ENCODE data around the gene HECTD2.
A peak's percentile ranks its signal among the peaks of the same experiment; 100 is the strongest.
"Not testable (repeated sequence)": the region's sequence is repeated elsewhere in the genome, so short reads cannot be mapped to it uniquely, and the experiment has no call there.

Gene HECTD2, protein sequence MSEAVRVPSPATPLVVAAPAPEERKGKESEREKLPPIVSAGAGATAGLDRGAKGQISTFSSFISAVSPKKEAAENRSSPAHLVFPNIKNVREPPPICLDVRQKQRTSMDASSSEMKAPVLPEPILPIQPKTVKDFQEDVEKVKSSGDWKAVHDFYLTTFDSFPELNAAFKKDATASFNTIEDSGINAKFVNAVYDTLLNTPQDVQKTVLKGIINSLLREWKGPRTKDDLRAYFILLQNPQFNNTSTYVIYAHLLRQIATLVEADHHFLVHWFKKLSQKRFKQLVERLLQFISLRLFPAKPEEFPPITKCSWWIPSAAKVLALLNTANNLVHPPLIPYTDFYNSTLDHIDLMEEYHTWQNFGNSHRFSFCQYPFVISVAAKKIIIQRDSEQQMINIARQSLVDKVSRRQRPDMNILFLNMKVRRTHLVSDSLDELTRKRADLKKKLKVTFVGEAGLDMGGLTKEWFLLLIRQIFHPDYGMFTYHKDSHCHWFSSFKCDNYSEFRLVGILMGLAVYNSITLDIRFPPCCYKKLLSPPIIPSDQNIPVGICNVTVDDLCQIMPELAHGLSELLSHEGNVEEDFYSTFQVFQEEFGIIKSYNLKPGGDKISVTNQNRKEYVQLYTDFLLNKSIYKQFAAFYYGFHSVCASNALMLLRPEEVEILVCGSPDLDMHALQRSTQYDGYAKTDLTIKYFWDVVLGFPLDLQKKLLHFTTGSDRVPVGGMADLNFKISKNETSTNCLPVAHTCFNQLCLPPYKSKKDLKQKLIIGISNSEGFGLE

DNA sequence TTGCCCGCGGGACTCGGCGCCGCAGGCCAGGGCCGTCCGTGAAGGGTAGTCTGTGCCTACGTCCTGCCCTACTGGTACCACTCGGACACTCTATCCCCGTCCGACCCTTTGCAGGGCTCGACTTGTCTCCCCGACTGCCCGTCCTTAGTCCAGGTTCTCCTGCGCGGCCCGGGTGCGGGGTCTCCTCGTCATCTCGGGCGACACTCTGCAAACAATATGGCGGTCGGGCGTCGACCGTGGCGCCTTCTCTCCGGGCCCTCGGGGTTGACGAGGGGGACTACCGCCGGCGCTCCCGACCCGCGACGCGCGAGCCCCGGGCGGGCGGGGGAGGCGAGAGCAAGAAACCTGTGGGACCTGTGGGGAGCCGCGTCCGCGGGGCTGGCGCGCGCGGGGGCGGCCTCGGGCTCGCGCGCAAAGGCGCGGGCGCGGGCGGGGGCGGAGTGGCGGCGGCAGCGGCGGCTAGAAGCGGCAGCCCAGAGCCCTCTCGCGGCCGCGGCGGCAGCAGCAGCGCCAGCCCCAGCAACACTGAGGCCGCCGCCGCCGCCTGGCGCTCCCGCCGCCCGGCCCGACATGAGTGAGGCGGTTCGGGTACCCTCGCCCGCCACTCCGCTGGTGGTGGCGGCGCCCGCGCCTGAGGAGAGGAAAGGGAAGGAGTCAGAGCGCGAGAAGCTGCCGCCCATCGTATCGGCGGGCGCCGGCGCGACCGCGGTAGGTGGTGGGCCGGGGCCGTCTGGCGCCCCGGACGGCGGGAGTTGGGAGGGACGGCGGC is at the start of gene HECTD2:
HECTD2 (plus strand) TSS at position 476 of the 769 bp plus-strand sequence; CDS start at position 571, 95 bp downstream.
- peak; percentile 80 for DNase-seq (ENCODE audit: low read depth)

DNA sequence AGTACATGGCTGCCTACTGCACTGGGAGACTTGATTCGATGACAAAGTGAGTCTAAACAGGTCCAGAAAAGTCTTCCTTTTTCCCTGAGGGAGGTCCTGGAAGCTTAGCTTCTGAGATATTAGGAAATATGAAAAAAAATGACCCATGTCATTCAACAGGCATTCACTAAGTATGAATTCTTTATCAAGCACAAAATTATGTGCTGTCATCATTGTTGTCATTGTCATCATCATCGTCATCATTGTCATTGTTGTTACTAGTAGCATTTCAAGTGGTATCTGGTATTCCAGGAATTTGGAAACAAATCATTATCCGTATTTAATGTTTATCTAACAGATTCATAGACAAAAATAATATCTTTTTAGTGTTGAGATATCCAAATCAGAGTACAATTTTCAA is 49.7 kb upstream of the HECTD2 start:
- DNase-seq (ENCODE audit: low read depth), result no peak

DNA sequence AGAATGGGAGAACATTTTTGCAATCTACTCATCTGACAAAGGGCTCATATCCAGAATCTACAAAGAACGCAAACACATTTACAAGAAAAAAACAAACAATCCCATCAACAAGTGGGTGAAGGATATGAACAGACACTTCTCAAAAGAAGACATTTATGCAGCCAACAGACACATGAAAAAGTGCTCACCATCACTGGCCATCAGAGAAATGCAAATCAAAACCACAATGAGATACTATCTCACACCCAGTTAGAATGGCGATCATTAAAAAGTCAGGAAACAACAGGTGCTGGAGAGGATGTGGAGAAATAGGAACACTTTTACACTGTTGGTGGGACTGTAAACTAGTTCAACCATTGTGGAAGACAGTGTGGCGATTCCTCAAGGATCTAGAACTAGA is 44.6 kb upstream of the HECTD2 start:
- not testable (repeated sequence) for DNase-seq (ENCODE audit: low read depth)

DNA sequence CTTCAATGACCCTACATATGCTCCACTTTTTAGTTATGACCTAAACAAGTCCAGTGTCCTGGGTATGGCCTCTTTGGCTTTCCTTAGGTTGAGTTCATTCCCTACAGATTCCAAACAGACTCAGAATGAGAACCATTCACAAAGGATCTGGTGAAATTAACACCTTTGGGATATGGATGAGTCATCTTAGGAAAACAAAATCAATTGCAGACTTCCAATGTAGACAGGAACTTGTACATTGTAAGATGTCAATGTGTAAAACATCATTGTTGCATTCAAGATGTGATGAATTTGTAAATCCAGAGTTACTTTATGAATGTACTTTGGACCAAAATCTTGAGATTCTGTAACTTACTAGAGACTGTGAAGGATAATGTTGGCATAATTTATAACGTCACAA is 43.4 kb upstream of the HECTD2 start:
- no peak for DNase-seq (ENCODE audit: low read depth)

DNA sequence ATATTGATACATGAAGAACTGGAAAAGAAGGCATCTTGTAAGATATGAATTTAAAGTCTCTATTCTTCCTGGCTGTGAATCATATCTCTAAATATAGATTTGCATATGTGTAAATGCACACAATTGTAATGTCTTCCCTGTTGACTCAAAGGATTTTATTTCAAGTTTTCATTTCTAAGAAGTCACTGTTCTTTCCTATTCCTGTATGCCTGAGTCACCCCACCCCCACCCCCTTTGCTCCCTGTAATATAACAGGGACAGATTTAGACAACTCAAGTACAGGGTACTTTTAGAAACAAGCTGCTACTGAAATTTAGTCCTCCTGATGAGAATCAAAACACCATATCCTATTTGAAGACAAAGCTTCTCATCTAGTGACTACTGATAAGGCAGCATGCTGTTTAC is 43.0 kb upstream of the HECTD2 start:
- no peak for DNase-seq (ENCODE audit: low read depth)

DNA sequence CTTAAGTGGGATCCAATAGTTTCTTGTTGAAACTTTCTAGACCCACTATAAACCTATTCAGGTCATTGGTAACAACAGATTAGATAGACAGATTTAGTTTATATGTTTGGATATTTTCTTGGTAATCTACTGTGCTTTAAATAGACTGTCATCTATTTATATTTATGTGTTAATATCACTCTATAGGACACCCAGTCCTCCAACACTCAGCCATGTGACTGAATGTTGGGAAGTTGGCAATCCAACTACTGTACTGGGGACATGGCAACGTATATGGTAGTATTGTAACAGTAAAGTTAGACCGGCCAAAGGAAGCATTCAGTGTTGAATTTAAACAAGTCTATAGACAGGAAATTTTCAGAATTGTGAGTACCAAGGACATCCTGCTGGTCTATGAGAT is 42.6 kb upstream of the HECTD2 start:
- no peak for DNase-seq (ENCODE audit: low read depth)

DNA sequence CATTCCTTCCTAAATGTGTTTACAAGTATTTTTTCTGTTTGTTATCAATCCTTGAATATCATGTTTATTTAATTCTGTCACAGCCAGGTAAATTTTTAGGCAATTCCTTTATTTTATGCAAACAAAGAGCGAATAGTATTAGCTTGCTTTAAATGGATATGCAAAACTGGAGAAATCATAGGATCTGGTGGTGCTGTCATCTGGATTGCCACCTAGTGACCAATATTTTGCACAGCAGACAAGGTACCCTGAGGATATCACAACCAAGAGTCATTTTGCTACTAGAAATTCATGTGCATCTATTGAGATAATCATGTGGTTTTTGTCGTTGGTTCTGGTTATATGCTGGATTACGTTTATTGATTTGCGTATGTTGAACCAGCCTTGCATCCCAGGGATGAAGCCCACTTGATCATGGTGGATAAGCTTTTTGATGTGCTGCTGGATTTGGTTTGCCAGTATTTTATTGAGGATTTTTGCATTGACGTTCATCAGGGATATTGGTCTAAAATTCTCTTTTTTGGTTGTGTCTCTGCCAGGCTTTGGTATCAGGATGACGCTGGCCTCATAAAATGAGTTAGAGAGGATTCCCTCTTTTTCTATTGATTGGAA is 40.1 kb upstream of the HECTD2 start:
- DNase-seq (ENCODE audit: low read depth), result peak; percentile 48

DNA sequence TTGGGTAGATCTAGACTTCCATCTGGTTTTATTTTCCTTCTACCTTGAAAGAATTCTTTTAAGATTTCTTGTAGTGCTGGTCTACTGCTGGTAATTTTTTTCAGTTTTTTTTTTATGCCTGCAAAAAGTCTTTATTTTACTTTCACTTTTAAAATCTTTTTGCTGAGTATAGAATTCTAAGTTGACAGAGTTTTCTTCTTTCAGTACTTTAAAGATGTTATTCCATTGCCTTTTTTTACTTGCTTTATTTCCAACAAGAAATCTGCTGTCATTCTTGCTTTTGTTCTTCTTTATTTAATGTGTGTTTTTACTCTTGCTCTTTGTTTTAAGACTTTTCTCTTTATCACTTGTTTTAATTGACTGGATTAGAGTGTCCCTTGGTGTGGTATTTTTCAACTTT is 36.1 kb upstream of the HECTD2 start:
- DNase-seq (ENCODE audit: low read depth), result no peak

DNA sequence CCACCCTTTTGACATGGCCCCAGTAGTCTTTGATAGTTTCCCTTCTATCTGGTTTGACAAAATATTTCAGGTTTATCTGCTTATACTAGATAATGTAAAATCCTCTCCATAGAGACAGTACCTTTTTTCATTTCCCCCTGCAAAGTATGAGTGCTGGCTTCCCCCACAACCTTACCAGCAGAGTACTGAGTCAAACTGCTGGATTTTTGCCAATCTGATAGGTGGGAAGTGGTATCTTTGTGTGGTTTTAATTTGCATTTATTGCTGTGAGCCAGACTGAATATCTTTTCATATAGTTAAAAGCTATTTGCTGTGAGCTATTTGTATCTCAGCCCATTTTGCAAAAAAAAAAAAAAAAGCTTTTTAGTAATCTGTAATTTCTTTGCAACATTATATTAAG is 32.1 kb upstream of the HECTD2 start:
- peak; percentile 35 for DNase-seq (ENCODE audit: low read depth)

DNA sequence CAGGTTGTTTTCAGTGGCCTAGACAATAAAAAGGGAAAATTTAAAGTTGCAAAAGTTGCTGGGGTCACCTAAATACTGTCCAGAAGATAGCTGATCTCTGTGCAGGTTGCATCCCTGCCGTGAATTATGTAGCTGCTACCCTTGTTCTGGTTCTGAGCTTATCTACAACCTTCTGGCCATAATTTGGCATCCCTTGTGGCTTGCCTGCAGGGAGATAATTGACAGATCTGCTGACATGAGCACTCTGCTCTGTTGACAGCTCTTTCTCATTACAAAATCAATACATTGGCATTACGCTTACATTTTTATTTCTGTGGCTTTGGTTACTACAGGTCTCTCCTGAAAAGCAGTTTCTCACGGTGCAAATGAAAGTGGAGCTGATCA is 29.3 kb upstream of the HECTD2 start:
- no peak for DNase-seq (ENCODE audit: low read depth)

DNA sequence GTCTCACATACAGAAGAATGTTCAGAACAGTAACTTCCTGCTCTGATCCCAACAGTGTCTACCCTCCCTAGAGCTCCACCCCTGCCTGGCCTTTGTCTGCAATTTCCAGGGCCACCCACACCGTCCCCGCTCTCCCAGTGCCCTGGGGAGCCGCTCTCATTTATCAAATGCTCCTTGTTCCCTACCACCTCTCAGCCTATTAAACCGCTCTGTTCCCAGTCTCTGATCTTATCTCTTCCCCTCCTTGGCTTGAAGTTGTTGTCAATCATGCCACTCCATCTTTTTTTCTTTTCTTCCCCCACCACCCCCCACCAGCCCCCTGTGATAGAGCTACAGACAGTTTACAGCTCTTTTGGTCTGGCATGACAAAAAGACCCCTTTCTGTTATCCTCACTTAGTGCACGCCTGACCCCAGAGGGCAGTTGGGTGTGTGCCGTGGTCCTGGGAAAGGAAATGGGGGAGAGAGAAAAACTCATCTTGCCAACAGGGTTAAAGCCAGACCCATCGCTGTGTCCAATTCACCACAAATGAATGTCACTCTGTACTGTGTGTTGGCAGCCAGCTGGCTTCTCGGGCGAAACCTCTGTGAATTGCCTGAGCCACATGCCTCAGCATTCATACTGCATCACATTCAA is 28.8 kb upstream of the HECTD2 start:
- DNase-seq (ENCODE audit: low read depth), result no peak

DNA sequence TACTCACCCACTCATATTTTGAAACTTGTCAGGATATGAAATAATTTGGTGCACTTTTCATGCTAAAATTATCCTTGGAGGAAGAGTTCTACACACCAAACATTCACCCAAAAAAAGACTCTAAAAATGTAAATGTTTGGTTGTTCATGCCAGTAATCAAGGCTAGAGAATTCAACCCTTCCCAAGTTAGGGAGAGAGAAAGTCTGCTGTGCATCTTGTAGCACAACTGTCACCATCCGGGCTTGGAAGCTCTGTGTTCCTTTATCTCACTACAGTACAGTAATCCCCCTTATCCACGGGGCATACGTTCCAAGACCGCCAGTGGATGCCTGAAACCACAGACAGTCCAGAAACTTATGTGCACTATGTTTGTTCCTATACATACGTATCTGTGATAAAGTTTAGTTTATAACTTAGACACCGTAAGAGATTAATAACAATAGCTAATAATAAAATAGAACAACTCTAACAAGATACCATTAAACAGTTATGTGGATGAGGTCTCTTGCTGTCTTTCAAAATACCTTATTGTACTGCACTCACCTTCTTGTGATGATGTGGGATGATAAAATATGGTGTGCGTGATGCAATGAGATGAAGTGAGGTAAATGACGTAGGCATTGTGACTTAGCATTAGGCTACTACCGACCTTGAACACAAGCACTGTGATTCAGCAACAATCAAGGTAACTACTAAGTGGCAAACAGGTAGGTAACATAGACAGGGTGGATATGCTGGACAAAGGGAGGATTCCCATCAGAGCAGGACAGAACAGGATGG is 24.6 kb upstream of the HECTD2 start:
- DNase-seq (ENCODE audit: low read depth), result no peak

DNA sequence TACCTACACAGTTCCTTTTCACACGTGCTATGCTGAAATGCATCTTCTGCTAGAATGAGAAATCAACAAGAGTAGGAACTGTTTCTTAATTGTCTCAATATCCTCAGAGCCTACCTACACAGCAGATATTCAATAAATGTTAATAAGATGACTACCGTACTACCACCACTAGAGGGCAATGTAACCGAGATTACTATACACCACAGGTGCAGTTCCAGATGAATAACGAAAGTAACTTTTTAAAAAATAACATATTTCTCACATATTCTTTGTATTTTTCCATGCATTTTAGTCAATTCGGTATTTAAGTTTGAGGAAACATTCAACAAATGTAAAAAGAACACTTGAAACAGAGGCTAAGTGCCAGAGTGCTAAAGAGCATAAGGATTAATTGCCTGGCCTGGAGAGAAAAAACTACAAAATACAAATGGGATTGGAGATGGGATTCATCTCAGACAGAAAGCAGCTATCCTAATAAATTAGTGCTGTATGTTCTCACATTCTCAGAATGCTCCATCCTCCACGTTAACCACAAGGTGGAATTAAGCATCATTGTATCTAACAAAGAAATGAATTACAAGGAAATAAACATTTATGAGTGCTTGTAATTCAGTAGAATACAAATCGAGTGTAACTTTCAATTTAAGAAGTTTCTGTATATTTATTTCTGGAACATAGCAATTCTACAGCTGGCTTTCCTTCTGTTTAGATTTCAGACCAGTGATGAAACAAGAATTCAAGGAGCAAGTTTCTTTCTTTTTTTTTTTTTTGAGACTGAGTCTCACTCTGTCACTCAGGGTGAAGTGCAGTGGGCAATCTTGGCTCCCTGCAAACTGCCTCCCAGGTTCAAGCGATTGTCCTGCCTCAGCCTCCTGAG is 20.3 kb upstream of the HECTD2 start:
- DNase-seq (ENCODE audit: low read depth), result peak; percentile 54

DNA sequence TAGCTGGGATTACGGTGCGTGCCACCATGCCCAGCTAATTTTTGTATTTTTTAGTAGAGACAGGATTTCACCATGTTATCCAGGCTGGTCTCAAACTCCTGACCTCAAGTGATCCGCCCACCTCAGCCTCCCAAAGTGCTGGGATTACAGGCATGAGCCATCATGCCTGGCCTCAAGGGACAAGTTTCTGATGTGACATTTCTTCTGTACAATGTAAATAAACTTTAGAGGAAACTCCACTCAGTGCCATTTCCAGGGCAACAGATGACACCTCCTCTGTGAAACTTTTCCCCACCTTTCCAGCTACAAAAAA is 19.7 kb upstream of the HECTD2 start:
- DNase-seq (ENCODE audit: low read depth), result not testable (repeated sequence)

DNA sequence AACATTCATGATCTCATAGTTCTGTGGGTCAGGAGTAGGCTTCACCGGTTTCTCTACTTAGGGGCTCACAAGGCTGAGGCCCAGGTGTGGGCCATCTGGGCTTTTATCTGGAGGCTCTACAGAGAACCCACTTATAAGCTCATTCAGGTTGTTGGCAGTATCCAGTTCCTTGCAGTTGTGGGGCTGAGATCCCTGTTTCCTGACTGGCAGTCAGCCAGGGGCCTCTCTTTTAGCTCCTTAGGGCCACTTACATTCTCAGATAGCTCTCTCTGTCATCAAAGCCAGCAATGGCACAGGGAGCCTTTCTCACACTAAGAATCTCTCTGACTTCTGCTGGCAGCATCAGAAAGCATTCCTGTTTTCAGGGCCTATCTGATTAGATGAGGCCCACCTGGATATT is 18.2 kb upstream of the HECTD2 start:
- DNase-seq (ENCODE audit: low read depth), result no peak

DNA sequence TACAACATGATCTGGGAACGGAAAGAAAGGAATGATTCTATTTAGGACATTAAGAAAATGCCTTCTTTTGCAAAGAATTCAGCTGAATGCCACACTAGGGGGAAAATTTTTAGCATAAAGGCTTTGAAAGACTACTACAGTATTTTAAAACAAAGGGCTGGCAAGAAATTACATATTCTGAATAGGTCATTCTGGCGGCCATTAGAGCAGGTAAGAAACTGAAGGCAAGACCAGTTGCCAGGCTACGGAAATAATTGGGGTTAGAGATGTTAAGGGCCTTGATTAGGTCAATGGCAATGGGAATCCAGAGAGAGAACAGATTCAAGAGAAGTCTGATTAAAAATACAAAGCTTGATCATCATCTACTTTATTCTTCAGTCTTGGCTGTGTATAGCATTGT is 3.8 kb upstream of the HECTD2 start:
- no peak for DNase-seq (ENCODE audit: low read depth)

DNA sequence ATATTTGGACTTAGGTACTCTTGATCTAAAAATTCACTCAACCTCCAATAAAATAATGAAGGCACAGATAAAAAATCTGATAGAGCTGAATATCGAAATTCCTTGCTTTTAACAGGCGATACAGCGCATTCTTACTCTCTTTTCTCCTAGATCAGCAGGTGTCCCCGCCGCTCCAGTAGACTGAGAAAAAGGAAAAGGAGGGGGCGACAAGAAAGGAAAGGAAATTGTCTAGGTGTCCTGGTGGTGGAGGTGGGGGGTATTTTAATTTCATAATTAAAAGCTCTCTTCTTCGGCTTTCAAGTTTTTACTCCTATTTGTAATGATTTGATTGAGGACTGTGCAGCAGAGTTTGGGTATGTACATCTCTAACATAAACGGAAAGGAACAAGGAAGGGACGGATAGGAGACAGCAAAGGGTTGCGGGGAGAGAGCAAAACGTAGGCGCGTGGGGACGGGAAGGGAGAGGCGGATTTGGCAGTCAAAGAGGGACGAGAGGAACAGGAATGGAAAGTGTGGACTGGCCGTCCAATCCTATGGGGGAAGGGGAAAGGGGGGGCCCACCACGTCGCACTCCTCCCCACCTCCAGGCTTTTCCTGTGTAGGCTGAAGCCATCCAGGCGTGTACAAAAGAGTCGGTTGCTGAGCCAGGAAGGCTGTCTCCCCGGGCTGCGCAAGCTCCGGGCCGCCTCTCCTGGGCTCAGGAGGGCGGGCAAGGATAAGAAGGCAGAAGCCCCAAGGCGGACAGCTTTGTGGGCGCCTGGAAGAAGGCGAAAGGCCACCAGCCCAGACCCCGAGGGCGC is 875 bp upstream of the HECTD2 start:
- DNase-seq (ENCODE audit: low read depth), result peak; percentile 81

DNA sequence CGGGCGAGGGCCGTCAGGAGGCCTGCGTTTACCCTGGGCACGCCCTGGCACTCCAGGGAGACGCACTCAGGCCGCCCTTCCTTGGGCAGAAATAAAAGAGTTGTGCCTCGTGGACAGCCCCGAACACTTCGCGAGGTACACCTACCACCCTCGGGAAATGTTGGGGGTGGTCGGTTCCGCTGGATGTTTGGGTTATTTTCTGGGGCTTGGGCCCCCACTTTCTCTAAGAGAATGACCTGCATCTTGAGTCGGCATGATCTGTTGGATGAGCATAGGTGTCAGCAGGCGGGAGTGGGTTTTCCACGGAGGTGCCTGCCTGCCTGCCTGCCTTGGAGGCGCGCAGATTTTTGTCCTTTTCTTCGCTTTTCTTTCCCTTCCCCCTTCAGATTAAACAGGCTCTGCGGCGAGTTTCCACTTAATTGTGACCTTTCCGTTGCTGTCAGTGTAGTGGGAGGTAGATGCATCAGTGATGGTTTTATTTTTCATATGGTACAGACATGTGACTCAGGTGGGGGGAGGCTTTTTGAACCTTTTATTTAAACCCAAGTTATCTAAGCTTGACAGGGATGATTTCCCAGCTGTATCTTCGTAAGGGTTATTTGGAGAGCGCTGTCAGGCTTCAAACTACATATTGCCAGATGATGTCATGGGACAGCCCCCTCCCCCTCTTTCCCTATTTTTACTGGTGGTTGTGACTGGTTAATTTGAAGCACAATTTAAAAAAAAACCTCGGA is 661 bp downstream of the HECTD2 start:
- peak; percentile 59 for DNase-seq (ENCODE audit: low read depth)

DNA sequence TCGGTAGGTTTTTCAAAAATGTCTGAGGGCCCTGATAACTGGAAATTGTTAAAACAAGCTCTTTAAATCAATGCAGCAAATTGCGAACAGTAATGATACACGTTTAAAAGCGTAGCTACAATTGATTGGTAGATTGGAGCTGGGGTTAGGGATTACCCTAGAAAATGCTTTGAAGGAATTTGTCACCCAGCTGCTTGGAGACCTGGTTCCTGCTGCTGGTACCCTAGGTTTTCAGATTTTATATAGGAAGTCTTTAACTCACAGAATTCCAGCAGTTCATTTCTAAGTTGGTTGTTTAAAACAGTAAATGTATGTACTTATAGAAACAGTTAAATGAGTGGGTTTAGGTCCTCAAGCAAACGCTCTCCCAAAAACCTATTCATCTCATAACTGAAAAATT is 1.5 kb downstream of the HECTD2 start:
- DNase-seq (ENCODE audit: low read depth), result no peak
